ACC112 (cell line): ENCODE data around the gene GTF2A1L.
A peak's percentile ranks its signal among the peaks of the same experiment; 100 is the strongest.

ENCODE experiments used
- H2AFZ ChIP-seq: fragments of 200-600 bp; sonication (generic); one replicate; pipeline ENCODE4 v1.6.0; 2017; ENCODE audit warnings: antibody characterized with exemption, low read length; ENCODE audit not compliant: unreplicated experiment
- H3K27ac ChIP-seq: fragments of 200-600 bp; sonication (generic); 2 replicates; pipeline ENCODE4 v1.5.1; 2014; ENCODE audit warnings: low read depth, mild to moderate bottlenecking, antibody characterized with exemption, low read length, moderate library complexity
- H3K27me3 ChIP-seq: fragments of 200-600 bp; sonication (generic); 2 replicates; pipeline ENCODE4 v1.6.1; 2014; ENCODE audit warnings: mild to moderate bottlenecking, antibody characterized with exemption, low read length, moderate library complexity, mixed read lengths; ENCODE audit not compliant: insufficient read depth
- H3K36me3 ChIP-seq: fragments of 200-600 bp; sonication (generic); 2 replicates; pipeline ENCODE4 v1.6.1; 2016; ENCODE audit warnings: mild to moderate bottlenecking, antibody characterized with exemption, low read length, moderate library complexity, mixed read lengths; ENCODE audit not compliant: insufficient read depth
- H3K4me1 ChIP-seq: fragments of 200-600 bp; sonication (generic); one replicate; pipeline ENCODE4 v1.6.1; 2016; ENCODE audit warnings: low read length, mixed read lengths; ENCODE audit not compliant: insufficient read depth, unreplicated experiment, control insufficient read depth
- H3K4me3 ChIP-seq: fragments of 200-600 bp; sonication (generic); 2 replicates; pipeline ENCODE4 v1.5.1; 2014; ENCODE audit warnings: mild to moderate bottlenecking, low read depth, low read length
- H3K79me2 ChIP-seq: fragments of 200-600 bp; sonication (generic); one replicate; pipeline ENCODE4 v1.6.0; 2016; ENCODE audit warnings: low read length; ENCODE audit not compliant: control insufficient read depth, unreplicated experiment, insufficient read depth

Gene GTF2A1L

GRCh38 chr2:48651158-48651790, 33.6 kb downstream of the GTF2A1L start:
- H3K79me2 ChIP-seq = no peaks in the 10 kb centered on the region
- no peak overlapping the region for H3K4me3 ChIP-seq
- H3K4me1 ChIP-seq = peaks cover 7% of the 10 kb centered on the region
- H3K27ac ChIP-seq = no peak overlapping the region
- peak overlapping the region; percentile 37 for H2AFZ ChIP-seq
- no peaks in the 10 kb centered on the region for H3K27me3 ChIP-seq
- H3K36me3 ChIP-seq = no peaks in the 10 kb centered on the region

GRCh38 chr2:48668992-48669391, 51.3 kb downstream of the GTF2A1L start:
- no peak overlapping the region for H3K27ac ChIP-seq
- H3K36me3 ChIP-seq = no peaks in the 10 kb centered on the region
- no peaks in the 10 kb centered on the region for H3K79me2 ChIP-seq
- no peaks in the 10 kb centered on the region for H3K4me1 ChIP-seq
- H3K27me3 ChIP-seq = no peaks in the 10 kb centered on the region
- H2AFZ ChIP-seq = no peak overlapping the region
- peak overlapping the region; percentile 34; the same call in 1 of the 2 replicates for H3K4me3 ChIP-seq

GRCh38 chr2:48673581-48673980, 55.9 kb downstream of the GTF2A1L start:
- H2AFZ ChIP-seq = no peak overlapping the region

DNA sequence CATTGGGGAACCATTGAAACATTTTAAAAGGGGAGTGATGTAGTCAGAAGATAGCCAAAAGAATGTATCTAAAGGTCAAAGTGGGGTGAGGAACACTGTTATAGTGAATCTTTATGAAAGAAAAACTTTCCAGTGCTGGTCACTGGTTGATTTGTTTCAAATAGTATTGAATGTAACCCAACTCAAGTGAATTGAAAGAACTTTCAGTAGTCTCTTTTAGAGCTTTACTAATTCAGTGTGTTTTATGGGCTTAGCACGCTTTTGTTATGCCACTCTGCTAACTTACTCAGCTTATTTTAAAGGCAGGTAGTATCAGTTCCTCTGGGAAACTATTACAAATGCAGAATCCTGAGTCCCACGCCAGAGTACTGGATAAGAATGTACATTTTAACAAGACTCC, 57.3 kb downstream of the GTF2A1L start:
- Histone ChIP-seq H3K27me3 (0 out of 2 replicates have a peak, but pooled peaks cover 3% of the 10 kb centered on the region), H3K79me2 (no peaks in the 10 kb centered on the region), H3K4me3 (no peak overlapping the region), H2AFZ (peak overlapping the region; percentile 41), H3K27ac (no peak overlapping the region), H3K36me3 (no peaks in the 10 kb centered on the region), H3K4me1 (no peaks in the 10 kb centered on the region)

More at GRCh38 chr2:48673581-48673980, 55.9 kb downstream of the GTF2A1L start:
- Histone ChIP-seq H3K27ac (no peak overlapping the region), H3K4me3 (no peak overlapping the region), H3K36me3 (no peaks in the 10 kb centered on the region), H3K79me2 (no peaks in the 10 kb centered on the region), H3K27me3 (no peaks in the 10 kb centered on the region), H3K4me1 (no peaks in the 10 kb centered on the region)

- H3K4me3 ChIP-seq = no peak overlapping the region
- H3K36me3 ChIP-seq = no peaks in the 10 kb centered on the region
- no peak overlapping the region for H3K27ac ChIP-seq
- H2AFZ ChIP-seq = no peak overlapping the region
- no peaks in the 10 kb centered on the region for H3K79me2 ChIP-seq
- H3K4me1 ChIP-seq = no peaks in the 10 kb centered on the region
- H3K27me3 ChIP-seq = peaks cover 6% of the 10 kb centered on the region; the same call in 1 of the 2 replicates
Observed at GRCh38 chr2:48677450-48677849, 59.8 kb downstream of the GTF2A1L start.

- Histone ChIP-seq H2AFZ (no peak overlapping the region), H3K27me3 (peaks cover 28% of the 10 kb centered on the region), H3K4me1 (no peaks in the 10 kb centered on the region), H3K79me2 (no peaks in the 10 kb centered on the region), H3K27ac (no peak overlapping the region), H3K4me3 (no peak overlapping the region), H3K36me3 (no peaks in the 10 kb centered on the region)
Observed at GRCh38 chr2:48685126-48685525, 67.5 kb downstream of the GTF2A1L start.

- H3K4me3 ChIP-seq = no peak overlapping the region
- no peak overlapping the region for H2AFZ ChIP-seq
- no peaks in the 10 kb centered on the region for H3K79me2 ChIP-seq
- H3K36me3 ChIP-seq = no peaks in the 10 kb centered on the region
- H3K27ac ChIP-seq = no peak overlapping the region
- no peaks in the 10 kb centered on the region for H3K4me1 ChIP-seq
- peaks cover 31% of the 10 kb centered on the region for H3K27me3 ChIP-seq
Observed at GRCh38 chr2:48691935-48692691, 74.5 kb downstream of the GTF2A1L start.

DNA sequence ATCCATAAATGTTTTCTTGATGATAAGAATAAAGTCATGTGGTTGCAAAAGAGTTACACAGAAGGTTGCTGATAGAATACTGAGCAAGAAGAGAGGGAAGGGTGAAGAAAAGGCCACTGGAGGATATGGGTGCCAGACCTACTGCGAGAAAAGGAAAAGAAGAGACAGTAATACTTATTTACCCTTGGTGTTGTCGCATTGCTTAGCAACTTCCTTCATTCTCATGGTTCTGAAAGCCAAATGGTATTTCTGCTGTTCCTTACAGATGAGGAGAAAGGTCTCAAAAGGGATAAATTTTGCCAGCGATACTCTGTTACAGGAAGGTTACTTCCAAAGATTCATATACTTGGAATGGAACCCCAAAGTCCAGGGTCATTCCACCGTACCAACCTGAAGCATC, 75.4 kb downstream of the GTF2A1L start:
- peaks cover 24% of the 10 kb centered on the region for H3K27me3 ChIP-seq
- no peak overlapping the region for H3K4me3 ChIP-seq
- H3K27ac ChIP-seq = no peak overlapping the region
- H3K36me3 ChIP-seq = no peaks in the 10 kb centered on the region
- H3K4me1 ChIP-seq = no peaks in the 10 kb centered on the region
- H3K79me2 ChIP-seq = no peaks in the 10 kb centered on the region
- no peak overlapping the region for H2AFZ ChIP-seq

DNA sequence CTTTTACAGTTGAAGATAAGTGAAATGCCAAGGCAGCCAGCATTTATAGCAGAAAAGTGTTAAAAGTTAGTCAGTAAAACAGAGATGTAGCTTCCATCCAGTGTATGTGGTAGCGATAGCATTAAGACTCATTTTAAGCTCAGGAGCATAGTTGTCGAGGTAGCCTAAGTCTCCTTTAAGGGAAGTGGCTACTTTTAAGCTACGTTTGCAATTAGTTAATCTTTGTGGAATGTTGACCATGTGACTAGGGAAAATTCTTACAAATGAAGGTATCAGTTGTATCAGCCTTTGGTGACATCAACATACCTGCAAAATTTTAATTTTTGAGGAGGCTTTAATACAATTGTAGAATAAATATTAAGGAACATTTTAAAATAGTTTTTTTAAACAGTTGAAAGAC, 76.0 kb downstream of the GTF2A1L start:
- Histone ChIP-seq H3K27me3 (peaks cover 18% of the 10 kb centered on the region), H3K4me1 (no peaks in the 10 kb centered on the region), H3K27ac (no peak overlapping the region)

DNA sequence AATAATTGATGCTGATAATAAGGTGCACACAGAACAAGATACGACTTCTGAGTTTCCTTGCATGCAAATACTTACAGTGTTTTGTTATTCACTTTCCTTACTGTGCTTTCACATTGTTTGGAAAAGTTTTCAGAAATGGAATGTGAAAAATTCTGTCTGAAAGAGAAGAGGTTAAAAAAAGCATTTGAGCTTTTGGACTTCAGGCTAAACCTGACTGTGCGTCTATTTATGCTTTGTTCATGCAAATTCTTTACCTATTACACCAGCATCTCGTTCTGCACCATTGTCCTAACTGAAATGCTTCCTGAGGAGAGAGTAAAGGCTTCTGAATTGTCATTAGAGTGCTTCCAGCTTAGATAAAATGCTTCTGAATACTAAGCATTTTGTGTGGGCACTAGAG, 76.5 kb downstream of the GTF2A1L start:
- Histone ChIP-seq H3K4me1 (no peaks in the 10 kb centered on the region), H3K79me2 (no peaks in the 10 kb centered on the region), H3K27ac (no peak overlapping the region), H3K36me3 (no peaks in the 10 kb centered on the region), H3K27me3 (peaks cover 18% of the 10 kb centered on the region; the same call in 1 of the 2 replicates), H2AFZ (no peak overlapping the region), H3K4me3 (no peak overlapping the region)

More for the DNA sequence above, 76.0 kb downstream of the GTF2A1L start:
- H2AFZ ChIP-seq = no peak overlapping the region
- no peaks in the 10 kb centered on the region for H3K36me3 ChIP-seq
- H3K4me3 ChIP-seq = no peak overlapping the region
- H3K79me2 ChIP-seq = no peaks in the 10 kb centered on the region

- Histone ChIP-seq H3K4me1 (no peaks in the 10 kb centered on the region), H3K79me2 (no peaks in the 10 kb centered on the region), H3K36me3 (no peaks in the 10 kb centered on the region), H3K27ac (no peak overlapping the region), H2AFZ (no peak overlapping the region), H3K27me3 (peaks cover 9% of the 10 kb centered on the region; the same call in 1 of the 2 replicates), H3K4me3 (no peak overlapping the region)
Observed at GRCh38 chr2:48695991-48696390, 78.3 kb downstream of the GTF2A1L start.
